IMR-90 (cell line): ENCODE results near the gene NR4A3. TPM values are rescaled to one million over a fixed set of nuclear protein-coding genes. Genes with fewer than 3 reads are reported as not detected.

Experiments used
- ATAC-seq: fragments of 200-7000 bp; cut with Tn5 transposase; 2 replicates; pipeline ENCODE4 v1.9.1; 2020; ENCODE audit warnings: low read depth, mild to moderate bottlenecking, moderate library complexity
- BruUV-seq: library from RNA; stranded (reverse); fragments of 400-500 nt; replicated peaks from 2 replicates; lab custom pipeline; 2021; lab: Mats Ljungman, UMichigan
- CTCF ChIA-PET: fragments of 300-600 bp; formaldehyde crosslinking; extraction: SDS; loops from one replicate; lab custom pipeline; 2021; ENCODE audit warnings: antibody characterized with exemption; lab: Yijun Ruan, JAX
- POLR2A ChIA-PET: fragments of 300-600 bp; sonication (Branson Sonifier 250); formaldehyde crosslinking; loops from one replicate; lab custom pipeline; 2022; ENCODE audit warnings: antibody characterized with exemption; ENCODE audit not compliant: unreplicated experiment; lab: Charles Lee
- DNase-seq: peaks from one replicate; pipeline ENCODE4 v3.0.0; 2013
- H2AFZ ChIP-seq: replicated peaks from 2 replicates; pipeline ENCODE3; 2013; ENCODE audit warnings: low read length, mild to moderate bottlenecking; ENCODE audit not compliant: poor library complexity
- H2AK5ac ChIP-seq: 2 replicates; pipeline ENCODE4 v1.6.1; 2013; ENCODE audit warnings: low read depth, low read length, inconsistent platforms
- H2AK9ac ChIP-seq: replicated peaks from 2 replicates; pipeline ENCODE3; 2013; ENCODE audit warnings: mild to moderate bottlenecking, low read depth, low read length, moderate library complexity; ENCODE audit not compliant: poor library complexity
- H2BK120ac ChIP-seq: 2 replicates; pipeline ENCODE4 v1.6.1; 2013; ENCODE audit warnings: low read depth, low read length, inconsistent platforms
- H2BK15ac ChIP-seq: 3 replicates; pipeline ENCODE4 v1.6.1; 2013; ENCODE audit warnings: low read depth, low read length, inconsistent platforms
- H2BK20ac ChIP-seq: 2 replicates; pipeline ENCODE4 v1.6.1; 2013; ENCODE audit warnings: low read depth, mild to moderate bottlenecking, inconsistent platforms, low read length, moderate library complexity
- H2BK5ac ChIP-seq: 2 replicates; pipeline ENCODE4 v1.6.1; 2013; ENCODE audit warnings: mild to moderate bottlenecking, low read depth, low read length, inconsistent platforms; ENCODE audit not compliant: poor library complexity, severe bottlenecking
- H3K14ac ChIP-seq: replicated peaks from 2 replicates; pipeline ENCODE4 v1.6.1; 2013; ENCODE audit warnings: low read depth, low read length, inconsistent platforms
- H3K18ac ChIP-seq: 2 replicates; pipeline ENCODE4 v1.6.1; 2013; ENCODE audit warnings: low read depth, low read length, control low read depth
- H3K23ac ChIP-seq: 2 replicates; pipeline ENCODE4 v1.6.1; 2013; ENCODE audit warnings: low read depth, low read length, inconsistent platforms
- H3K27ac ChIP-seq: 2 replicates; pipeline ENCODE4 v1.5.1; 2013; ENCODE audit warnings: mild to moderate bottlenecking, control low read depth, low read length; ENCODE audit not compliant: insufficient read depth
- H3K27me3 ChIP-seq: 2 replicates; pipeline ENCODE4 v1.6.1; 2013; ENCODE audit warnings: low read length; ENCODE audit not compliant: control insufficient read depth, insufficient read depth
- H3K36me3 ChIP-seq: 2 replicates; pipeline ENCODE4 v1.6.1; 2013; ENCODE audit warnings: low read length, mixed read lengths; ENCODE audit not compliant: control insufficient read depth, insufficient read depth
- H3K4ac ChIP-seq: 2 replicates; pipeline ENCODE4 v1.6.1; 2013; ENCODE audit warnings: low read depth, low read length, inconsistent platforms
- H3K4me1 ChIP-seq: 2 replicates; pipeline ENCODE4 v1.6.1; 2013; ENCODE audit warnings: low read length, mixed read lengths; ENCODE audit not compliant: control insufficient read depth, insufficient read depth
- H3K4me2 ChIP-seq: 2 replicates; pipeline ENCODE4 v1.6.1; 2013; ENCODE audit warnings: low read depth, mild to moderate bottlenecking, control low read depth, low read length, moderate library complexity
- H3K4me3 ChIP-seq: 2 replicates; pipeline ENCODE4 v1.5.1; 2013; ENCODE audit warnings: low read depth, mild to moderate bottlenecking, control low read depth, low read length, moderate library complexity; ENCODE audit not compliant: insufficient read depth
- H3K56ac ChIP-seq: 2 replicates; pipeline ENCODE4 v1.6.1; 2013; ENCODE audit warnings: low read length, inconsistent platforms; ENCODE audit not compliant: insufficient read depth; ENCODE audit errors: extremely low read depth
- H3K79me1 ChIP-seq, 2 experiments: 2 replicates each; pipeline ENCODE4 v1.6.1; 2013; ENCODE audit warnings: low read length in 2 of 2, inconsistent platforms in 1 of 2, low read depth in 1 of 2
- H3K9ac ChIP-seq: 2 replicates; pipeline ENCODE4 v1.6.1; 2013; ENCODE audit warnings: low read depth, low read length, control low read depth
- H3K9me1 ChIP-seq: 2 replicates; pipeline ENCODE4 v1.6.1; 2013; ENCODE audit warnings: low read length, inconsistent platforms; ENCODE audit not compliant: insufficient read depth
- H3K9me3 ChIP-seq: 2 replicates; pipeline ENCODE4 v1.6.1; 2013; ENCODE audit warnings: low read length; ENCODE audit not compliant: control insufficient read depth, insufficient read depth
- H4K20me1 ChIP-seq: 2 replicates; pipeline ENCODE4 v1.6.1; 2013; ENCODE audit warnings: low read length, inconsistent platforms; ENCODE audit not compliant: insufficient read depth
- H4K5ac ChIP-seq: 2 replicates; pipeline ENCODE4 v1.6.1; 2013; ENCODE audit warnings: mild to moderate bottlenecking, low read depth, low read length, control low read depth
- H4K8ac ChIP-seq, 2 experiments: 2 replicates each; pipeline ENCODE4 v1.6.1; 2013; ENCODE audit warnings: low read depth in 2 of 2, low read length in 2 of 2, control low read depth in 1 of 2, inconsistent platforms in 1 of 2
- H4K91ac ChIP-seq: 2 replicates; pipeline ENCODE4 v1.6.1; 2013; ENCODE audit warnings: low read depth, low read length, inconsistent platforms; ENCODE audit not compliant: insufficient read depth
- CEBPB ChIP-seq: IDR thresholded peaks from 2 replicates; pipeline ENCODE4 v1.6.1; 2012; ENCODE audit warnings: low read depth, low read length, improper control_type of control experiment
- CHD1 ChIP-seq: IDR thresholded peaks from 2 replicates; pipeline ENCODE4 v1.6.1; 2012; ENCODE audit warnings: low read depth, low read length, improper control_type of control experiment
- FOS ChIP-seq: fragments of 150-350 bp; IDR thresholded peaks from 2 replicates; pipeline ENCODE4 v1.6.1; 2016; ENCODE audit warnings: low read depth, low read length
- MAZ ChIP-seq: IDR thresholded peaks from 2 replicates; pipeline ENCODE4 v1.6.1; 2012; ENCODE audit warnings: low read depth, mild to moderate bottlenecking, low read length, improper control_type of control experiment, moderate library complexity, borderline replicate concordance
- MXI1 ChIP-seq: IDR thresholded peaks from 2 replicates; pipeline ENCODE4 v1.6.1; 2012; ENCODE audit warnings: low read depth, mild to moderate bottlenecking, low read length, moderate library complexity, borderline replicate concordance
- POLR2A ChIP-seq: IDR thresholded peaks from 2 replicates; pipeline ENCODE4 v1.6.1; 2012; ENCODE audit warnings: mild to moderate bottlenecking, low read depth, low read length
- RAD21 ChIP-seq: IDR thresholded peaks from 2 replicates; pipeline ENCODE4 v1.6.1; 2012; ENCODE audit warnings: low read length, improper control_type of control experiment
- RCOR1 ChIP-seq: IDR thresholded peaks from 2 replicates; pipeline ENCODE4 v1.6.1; 2012; ENCODE audit warnings: mild to moderate bottlenecking, low read length, improper control_type of control experiment; ENCODE audit not compliant: insufficient replicate concordance
- WGBS, 2 experiments: methylation state at CpG; one replicate each; pipeline versions ENCODE4 v1.1.5 to v1.1.7; 2013; ENCODE audit warnings: missing lambda C conversion rate in 2 of 2; ENCODE audit not compliant: insufficient read length in 1 of 2; ENCODE audit errors: extremely low coverage in 2 of 2; 5-methylcytosine and 5-hydroxymethylcytosine counted together
- dilution Hi-C: fragments of 300-500 bp; cut with HindIII; formaldehyde crosslinking; loops from one replicate; pipeline ENCODE4 v1.14.3; 2018; ENCODE audit warnings: low sequenced_read_pairs; ENCODE audit not compliant: unreplicated experiment
- in situ Hi-C: fragments of 300-500 bp; cut with MboI; formaldehyde crosslinking; loops from 3 replicates; pipeline ENCODE4 v1.14.3; 2019; ENCODE audit warnings: low sequenced_read_pairs, inconsistent platforms, mixed read lengths
- intact Hi-C: fragments of 100-400 bp; cut with micrococcal nuclease; formaldehyde crosslinking; loops from 2 replicates; pipeline ENCODE4 v1.10.0; 2022
- polyA plus RNA-seq, 3 experiments: library from polyadenylated mRNA; depleted of rRNA; stranded (reverse); fragments of >200 nt; gene quantifications; 2 replicates each; pipeline ENCODE4 v1.2.3, GENCODE V29; 2012; ENCODE audit warnings: low replicate concordance in 1 of 3
- total RNA-seq: library from RNA; depleted of rRNA; stranded (reverse); fragments of >200 nt; gene quantifications from 2 replicates; pipeline ENCODE4 v1.2.3, GENCODE V29; 2012
- TF ChIP-seq, protein P1 (sequence below): fragments of 150-350 bp; IDR thresholded peaks from 2 replicates; pipeline ENCODE4 v1.6.1; 2017; ENCODE audit warnings: mild to moderate bottlenecking, antibody characterized with exemption, low read length, low read depth
- TF ChIP-seq, protein P2 (sequence below): fragments of 150-350 bp; IDR thresholded peaks from 2 replicates; pipeline ENCODE4 v1.6.1; 2016; ENCODE audit warnings: low read depth, mild to moderate bottlenecking, low read length, moderate library complexity, borderline replicate concordance

NR4A3 gene
- total and polyA plus RNA-seq, 2 of the 4 experiments (the other 2 are of a cell fraction): 0.27 to 0.54 TPM

DNA sequence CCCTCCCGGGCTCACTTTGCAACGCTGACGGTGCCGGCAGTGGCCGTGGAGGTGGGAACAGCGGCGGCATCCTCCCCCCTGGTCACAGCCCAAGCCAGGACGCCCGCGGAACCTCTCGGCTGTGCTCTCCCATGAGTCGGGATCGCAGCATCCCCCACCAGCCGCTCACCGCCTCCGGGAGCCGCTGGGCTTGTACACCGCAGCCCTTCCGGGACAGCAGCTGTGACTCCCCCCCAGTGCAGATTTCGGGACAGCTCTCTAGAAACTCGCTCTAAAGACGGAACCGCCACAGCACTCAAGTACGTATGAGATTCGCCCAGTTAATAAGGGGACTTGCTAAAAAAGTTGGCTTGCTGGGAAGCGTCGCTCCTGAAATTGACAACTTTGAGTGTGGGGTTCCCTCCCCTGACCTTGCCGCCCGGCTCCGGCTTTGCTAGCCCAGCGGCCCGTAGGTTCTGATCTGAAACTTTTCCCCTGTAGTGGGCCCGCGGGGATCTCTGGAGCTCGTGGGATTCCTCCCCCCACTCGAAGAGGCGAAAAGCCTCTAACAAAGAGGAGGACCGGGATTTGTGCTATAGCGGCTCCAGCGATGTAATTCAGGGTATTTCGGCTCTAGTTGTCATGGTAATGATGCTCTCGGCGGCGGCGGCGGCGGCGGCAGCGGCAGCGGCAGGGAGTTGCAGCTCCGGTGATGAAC, 572 bp downstream of the NR4A3 start:
- Histone ChIP-seq H3K9me1 (peaks cover 4% of the 10 kb centered on the region; the same call in 1 of the 2 replicates), H3K4me2 (peak overlapping the region; percentile 88), H3K4ac (no peak overlapping the region; the same call in 1 of the 2 replicates), H2AFZ (peak overlapping the region; percentile 99), H3K14ac (peak overlapping the region; percentile 72), H3K4me1 (peaks cover 3% of the 10 kb centered on the region), H3K27me3 (no peaks in the 10 kb centered on the region), H2BK15ac (no peak overlapping the region), H4K8ac (no peak overlapping the region), H3K23ac (peak overlapping the region; percentile 57; the same call in 1 of the 2 replicates), H4K20me1 (peaks cover 4% of the 10 kb centered on the region), H2AK5ac (no peak overlapping the region), H4K5ac (no peak overlapping the region), H3K9me3 (no peaks in the 10 kb centered on the region), H2BK20ac (no peak overlapping the region), H3K56ac (no peak overlapping the region), H3K79me1 (peaks cover 4 to 22% of the 10 kb centered on the region in 2 experiments; a peak in 3 of 4 replicates), H3K4me3 (peak overlapping the region; percentile 78), H3K9ac (peak overlapping the region; percentile 53), H3K27ac (peak overlapping the region; percentile 73), H4K91ac (no peak overlapping the region), H2BK5ac (peak overlapping the region; percentile 82), H2AK9ac (peak overlapping the region; percentile 63), H3K18ac (no peak overlapping the region), H3K36me3 (no peaks in the 10 kb centered on the region), H2BK120ac (peak overlapping the region; percentile 34; the same call in 1 of the 2 replicates)
- DNase-seq: peak; percentile 51
- CTCF ChIA-PET: interaction anchor here (0.6 kb wide), 2 partner anchors 190 to 581 kb away, joined by 3 read pairs; no protein-coding TSS in a partner anchor
- in situ Hi-C loops (loop anchor here (25.0 kb wide), 2 partner anchors 390 to 560 kb away; no protein-coding TSS in a partner anchor), dilution Hi-C loops (no loop called here), intact Hi-C loops (loop anchor here (5.0 kb wide), 7 partner anchors 190 to 775 kb away; partner anchors contain the start of gene MSANTD3)
- POLR2A ChIA-PET: interaction anchor here (0.6 kb wide), 1 partner anchor 1579 kb away, joined by 5 read pairs; no protein-coding TSS in a partner anchor
- TF ChIP-seq, protein P1, sequence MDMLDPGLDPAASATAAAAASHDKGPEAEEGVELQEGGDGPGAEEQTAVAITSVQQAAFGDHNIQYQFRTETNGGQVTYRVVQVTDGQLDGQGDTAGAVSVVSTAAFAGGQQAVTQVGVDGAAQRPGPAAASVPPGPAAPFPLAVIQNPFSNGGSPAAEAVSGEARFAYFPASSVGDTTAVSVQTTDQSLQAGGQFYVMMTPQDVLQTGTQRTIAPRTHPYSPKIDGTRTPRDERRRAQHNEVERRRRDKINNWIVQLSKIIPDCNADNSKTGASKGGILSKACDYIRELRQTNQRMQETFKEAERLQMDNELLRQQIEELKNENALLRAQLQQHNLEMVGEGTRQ: 0 out of 2 replicates have a peak, but pooled peaks have one; percentile 13
- no peak for TF ChIP-seq MXI1
- TF ChIP-seq FOS: no peak
- TF ChIP-seq RAD21: no peak
- TF ChIP-seq CEBPB: no peak
- peak; percentile 79 for TF ChIP-seq POLR2A
- no peak for TF ChIP-seq MAZ
- TF ChIP-seq CHD1: 0 out of 2 replicates have a peak, but pooled peaks have one; percentile 95
- TF ChIP-seq RCOR1: no peak
- TF ChIP-seq, protein P2, sequence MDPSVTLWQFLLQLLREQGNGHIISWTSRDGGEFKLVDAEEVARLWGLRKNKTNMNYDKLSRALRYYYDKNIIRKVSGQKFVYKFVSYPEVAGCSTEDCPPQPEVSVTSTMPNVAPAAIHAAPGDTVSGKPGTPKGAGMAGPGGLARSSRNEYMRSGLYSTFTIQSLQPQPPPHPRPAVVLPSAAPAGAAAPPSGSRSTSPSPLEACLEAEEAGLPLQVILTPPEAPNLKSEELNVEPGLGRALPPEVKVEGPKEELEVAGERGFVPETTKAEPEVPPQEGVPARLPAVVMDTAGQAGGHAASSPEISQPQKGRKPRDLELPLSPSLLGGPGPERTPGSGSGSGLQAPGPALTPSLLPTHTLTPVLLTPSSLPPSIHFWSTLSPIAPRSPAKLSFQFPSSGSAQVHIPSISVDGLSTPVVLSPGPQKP: no peak
- ATAC-seq: peak; percentile 2
- WGBS, 2 experiments: 0% methylated on average over 13 of the region's 51 CpGs; no CpG with 5 or more reads in 1 of the 2 experiments
- BruUV-seq: TSS peak; percentile 77
